NCI-H2029 (cell line): ENCODE data around the gene HSPG2.
"Not testable (repeated sequence)": the region's sequence is repeated elsewhere in the genome, so short reads cannot be mapped to it uniquely, and the experiment has no call there.

ENCODE experiments used
- DNase-seq: peaks from one replicate; lab custom pipeline; 2025; lab: John Stamatoyannopoulos, UW

HSPG2 gene

DNA sequence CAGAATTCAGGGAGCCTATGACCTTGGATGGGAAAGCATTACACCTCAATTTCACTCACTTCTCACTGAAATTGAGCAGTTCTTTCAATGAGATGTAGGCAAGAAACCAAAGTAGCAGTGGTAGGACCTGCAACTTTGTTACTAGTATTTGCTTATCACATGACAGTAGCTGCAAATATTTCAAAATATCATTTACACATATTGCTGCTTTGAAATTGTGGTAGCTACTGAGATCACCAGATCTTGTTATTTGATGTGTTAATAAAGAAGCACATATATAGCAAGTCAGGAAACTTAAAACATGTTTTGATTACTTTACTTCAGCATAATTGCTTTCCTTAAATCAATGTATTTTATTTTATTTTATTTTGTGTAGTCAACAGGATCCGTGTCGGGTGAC lies 112.2 kb downstream of the HSPG2 start:
- DNase-seq = no peak

DNA sequence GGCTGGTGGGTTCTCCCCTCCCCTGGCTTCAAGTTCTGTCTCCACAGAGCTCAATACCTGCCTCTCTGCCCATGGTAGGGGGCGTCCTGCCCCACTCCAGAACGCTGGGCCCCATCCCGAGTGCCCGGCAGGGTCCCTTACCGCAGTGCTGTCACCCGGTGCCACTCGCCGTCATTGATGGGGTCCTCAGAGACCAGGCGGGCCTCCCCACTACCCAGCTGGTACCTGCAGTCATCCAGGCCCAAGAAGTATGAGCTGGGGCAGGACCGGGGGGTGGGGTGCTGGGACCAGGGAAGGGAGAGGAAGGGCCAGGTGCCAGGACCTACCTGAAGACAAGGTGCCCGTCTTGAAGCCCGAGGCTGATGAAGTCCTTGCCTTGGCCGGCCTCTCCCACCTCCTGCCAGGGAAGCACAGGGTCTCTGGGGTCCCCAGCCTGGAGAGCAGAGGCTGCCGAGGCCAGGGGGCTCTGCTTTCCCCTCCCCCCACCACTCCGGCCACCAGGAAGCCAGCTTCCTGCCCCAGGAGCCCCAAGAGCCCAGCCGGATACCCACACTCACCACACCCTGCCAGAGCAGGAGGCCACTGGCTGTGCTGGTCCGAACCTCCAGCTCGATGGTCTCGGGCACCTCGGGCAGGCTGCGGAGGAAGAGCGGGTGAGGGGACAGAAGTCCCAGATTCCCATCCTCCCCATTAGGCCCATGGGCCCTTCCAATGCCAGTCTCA lies 113.0 kb downstream of the HSPG2 start:
- DNase-seq = no peak

DNA sequence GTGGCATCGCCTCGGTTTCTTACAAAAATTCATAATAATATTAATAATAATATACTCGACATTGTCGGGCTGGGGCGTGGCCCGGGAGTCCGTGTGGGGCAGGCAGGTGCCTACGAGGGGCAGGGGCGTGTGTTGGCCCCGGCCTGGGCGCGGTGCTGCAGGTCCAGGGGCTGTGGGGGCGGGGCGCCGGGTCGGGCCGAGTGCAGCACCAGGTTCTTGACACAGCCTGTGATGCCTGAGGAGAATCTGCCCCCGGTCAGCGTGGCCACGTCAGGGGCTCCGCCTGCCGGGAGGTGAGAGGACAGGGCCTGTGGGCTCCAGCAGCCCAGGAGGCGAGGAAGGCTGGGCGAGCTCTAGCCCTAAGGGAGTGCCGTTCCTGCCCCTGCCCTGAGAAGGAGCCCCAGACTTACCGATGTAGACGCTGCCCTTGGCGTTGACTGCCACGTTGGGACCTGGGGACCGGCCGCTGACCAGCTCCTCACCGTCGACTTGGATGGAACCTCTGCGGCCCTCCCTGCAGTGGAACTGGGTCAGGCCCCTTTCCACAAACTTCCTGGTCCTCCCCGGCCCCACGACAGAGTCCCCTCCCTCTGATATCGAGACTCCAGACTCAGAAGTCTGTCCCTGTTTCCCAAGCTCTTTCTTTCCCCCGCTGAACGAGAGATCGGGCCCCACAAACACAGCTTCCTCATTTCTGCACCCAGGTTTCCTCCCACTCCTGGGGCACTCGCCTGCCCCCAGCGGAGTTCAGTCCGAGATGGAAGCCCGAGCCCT lies 113.7 kb downstream of the HSPG2 start:
- no peak for DNase-seq

DNA sequence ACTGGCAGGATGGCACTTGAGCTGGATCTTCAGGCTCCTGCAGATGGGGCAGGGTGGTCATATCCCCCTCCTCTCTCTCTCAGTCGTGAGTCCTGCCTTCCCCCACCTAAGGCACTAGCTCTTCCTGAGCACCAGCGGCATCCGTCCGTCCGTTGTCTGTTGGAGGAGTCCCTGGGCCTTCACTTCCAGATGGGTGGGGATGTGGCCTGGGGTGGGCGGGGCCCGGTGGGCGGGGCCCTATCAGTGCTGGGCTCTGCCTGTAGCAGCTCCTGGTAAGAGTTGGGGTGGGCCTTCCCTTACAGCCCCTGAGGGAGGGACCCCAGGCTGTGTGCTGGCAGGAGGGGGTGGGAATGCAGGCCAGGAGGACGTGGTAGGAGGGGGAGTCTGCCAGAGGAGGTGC lies 114.8 kb downstream of the HSPG2 start:
- no peak for DNase-seq

DNA sequence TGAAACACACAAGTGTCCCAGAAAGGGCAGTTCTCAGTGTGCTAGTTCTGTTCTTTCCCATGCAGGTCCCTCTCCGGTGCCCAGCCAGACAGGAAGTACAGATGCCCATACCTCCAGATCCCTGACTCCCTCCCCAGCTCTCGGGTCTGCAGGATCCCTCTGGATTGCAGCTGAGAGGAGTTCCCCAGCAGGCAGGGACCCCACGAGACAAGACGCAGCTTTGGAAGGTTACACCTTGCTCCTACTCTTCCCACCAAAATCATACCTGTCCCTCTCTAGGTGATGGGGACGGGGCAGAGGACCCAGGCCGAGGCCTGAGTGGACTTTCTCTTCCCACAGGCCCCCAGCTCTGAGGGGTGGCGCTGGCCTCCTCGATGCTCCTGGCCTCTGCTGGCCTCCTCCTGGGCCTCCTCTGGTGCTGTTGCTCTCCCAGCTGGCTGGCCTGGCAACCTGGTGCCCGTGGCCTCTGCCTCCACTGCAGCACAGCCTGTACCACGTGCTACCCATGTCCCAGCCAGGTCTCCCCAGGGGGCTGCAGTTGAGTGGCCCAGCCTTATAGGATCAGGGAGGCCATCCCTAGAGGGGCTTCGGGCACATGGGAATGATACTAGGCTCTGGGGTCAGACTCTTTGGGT lies 115.6 kb downstream of the HSPG2 start:
- DNase-seq = no peak

DNA sequence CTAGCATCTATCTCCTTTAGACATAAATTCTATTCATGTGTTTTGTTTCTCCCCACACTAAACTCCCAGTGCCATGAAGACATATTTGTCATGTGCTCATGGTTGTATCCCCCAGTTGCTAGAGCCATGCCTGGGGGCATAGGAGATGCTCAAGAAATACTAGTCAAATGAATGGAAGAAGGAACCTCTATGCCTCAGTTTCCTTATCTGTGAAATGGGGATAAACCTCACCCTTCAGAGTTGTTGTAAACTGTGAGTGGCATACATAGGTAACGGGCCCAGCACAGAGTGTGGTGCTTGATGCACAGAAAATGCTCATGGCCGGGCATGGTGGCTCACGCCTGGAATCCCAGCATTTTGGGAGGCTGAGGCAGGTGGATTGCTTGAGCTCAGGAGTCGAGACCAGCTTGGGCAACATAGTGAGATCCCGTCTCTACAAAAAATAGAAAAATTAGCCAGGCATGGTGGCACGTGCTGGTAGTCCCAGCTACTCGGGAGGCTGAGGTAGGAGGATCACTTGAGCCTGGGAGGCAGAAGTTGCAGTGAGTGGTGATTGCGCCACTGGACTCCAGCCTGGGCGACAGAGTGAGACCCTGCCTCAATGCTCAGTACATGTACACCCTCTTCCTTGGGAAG lies 116.4 kb downstream of the HSPG2 start:
- no peak for DNase-seq

DNA sequence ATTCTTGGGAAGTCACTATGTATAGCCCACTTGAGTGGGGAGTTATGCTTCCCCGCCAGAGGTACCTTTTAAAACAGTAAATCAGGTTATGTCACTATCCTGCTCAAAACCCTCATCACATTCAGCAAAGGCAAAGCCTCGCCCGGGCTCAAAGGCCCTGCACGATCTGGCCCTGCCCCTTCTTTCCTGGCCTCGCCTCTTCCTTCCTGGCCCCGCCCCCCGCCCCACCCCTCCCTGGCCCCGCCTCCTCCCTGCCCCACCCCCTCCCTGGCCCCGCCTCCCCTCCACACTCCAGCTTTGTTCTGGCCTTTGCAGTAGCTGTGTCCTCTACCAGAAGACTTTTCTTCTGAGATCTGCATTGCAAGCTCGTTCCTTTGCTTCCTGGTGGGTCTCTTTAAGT lies 118.5 kb downstream of the HSPG2 start:
- no peak for DNase-seq

DNA sequence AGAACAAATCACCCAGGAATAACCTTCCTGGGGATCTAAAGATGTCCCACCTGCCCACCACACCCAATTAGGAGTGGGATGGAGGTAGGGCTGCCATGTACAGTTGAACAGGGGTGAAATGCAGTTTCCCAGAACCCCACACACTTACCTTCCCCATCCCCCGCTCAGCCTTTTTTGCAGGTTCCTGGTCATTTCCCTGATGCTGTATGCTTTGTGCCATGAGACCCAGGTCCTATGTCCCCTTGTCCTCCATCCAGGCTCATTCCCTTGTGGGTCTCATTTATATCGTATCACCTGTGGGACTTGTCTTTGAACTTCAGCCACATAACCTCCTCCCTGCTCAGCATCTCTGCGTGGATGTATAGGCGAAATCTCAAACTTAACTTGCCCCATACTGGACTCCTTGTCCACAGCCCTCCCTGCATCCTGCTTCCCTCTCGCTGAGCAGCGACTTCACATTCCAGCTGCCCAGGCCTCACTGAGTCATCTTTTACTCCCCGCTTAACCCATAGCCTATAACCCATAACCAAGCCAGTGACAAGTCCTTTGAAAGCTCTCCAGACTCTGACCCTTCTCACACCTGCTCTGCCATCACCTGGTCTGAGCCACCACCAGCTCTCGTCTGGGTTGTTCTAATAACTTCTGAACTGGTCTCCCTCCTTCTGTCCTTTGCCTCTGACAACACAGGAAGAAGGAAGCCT lies 120.4 kb downstream of the HSPG2 start:
- no peak for DNase-seq

DNA sequence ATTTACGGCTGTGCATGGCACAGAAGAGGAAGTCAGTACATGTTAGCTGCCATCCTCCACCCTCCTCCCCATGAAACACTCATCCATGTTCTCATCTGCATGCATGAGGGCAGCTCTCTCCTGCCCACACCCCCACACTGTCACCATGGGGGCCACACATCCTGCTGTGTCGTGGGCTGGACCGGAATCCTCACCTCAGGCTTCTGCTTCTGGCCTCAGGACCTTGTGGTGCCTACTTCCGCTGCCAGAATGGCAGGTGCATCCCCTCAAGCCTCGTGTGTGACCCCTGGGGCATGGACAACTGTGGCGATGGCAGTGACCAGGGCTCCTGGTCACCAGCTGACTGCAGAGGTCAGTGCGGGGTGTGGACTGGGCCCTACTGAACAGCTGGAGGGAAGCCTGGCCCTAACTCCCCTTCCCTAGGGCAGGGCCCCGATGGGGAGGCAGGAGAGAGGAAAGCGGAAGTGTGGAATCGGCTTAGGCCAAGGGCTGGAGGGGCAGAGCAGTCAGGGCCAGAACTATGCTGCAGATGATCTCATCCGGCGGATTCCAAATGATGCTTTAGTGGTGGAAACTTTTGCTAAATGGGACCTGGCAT lies 121.3 kb downstream of the HSPG2 start:
- DNase-seq = no peak

DNA sequence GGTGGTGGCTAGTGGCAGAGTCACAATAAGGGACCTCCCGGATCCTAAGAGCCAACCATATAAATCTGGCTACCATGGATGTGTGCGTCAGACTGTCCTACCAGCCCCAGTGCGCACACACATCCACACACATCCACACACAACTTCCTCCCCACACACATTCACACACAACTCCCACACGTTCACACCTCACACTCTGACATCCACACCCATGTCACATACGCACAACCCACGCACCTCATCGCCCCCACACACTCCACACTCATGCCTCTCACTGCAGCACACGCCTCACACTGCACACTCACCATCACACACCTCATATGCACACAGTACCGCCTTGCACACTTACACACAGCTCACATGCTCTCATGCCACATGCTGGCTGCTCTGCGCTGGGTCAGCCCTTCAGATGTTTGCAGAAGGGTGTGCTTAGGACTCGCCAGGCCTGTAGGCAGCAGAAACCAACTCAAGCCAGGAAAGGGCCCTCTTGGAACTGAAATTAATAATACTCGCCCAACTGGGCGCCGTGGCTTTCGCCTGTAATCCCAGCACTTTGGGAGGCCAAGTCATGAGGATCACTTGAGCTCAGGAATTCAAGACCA lies 122.0 kb downstream of the HSPG2 start:
- no peak for DNase-seq

DNA sequence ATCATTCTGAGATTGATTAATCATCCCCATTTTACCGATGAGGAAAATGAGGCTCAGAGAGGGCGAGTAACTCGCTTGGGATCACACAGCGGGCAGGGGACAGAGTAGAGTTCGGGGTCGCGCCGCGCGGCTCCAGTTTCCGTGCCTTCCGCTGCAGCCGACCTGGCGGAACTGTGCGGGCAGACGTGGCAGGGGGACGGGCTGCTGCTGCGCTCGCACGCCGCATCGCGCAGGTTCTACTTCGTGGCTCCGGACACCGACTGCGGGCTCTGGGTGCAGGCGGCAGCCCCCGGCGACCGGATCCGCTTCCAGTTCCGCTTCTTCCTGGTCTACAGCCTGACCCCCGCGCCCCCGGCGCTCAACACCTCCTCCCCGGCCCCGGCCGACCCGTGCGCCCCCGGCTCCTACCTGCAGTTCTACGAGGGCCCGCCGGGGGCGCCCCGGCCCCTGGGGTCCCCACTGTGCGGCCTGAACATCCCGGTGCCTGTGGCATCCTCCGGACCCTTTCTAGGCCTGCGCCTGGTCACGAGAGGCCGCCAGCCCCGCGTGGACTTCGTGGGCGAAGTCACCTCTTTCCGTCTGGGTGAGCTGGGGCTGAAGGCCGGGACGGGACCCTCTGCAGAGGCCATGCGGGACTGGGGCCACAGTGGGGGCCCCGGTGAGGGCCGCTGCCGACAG lies 122.7 kb downstream of the HSPG2 start:
- DNase-seq = no peak

DNA sequence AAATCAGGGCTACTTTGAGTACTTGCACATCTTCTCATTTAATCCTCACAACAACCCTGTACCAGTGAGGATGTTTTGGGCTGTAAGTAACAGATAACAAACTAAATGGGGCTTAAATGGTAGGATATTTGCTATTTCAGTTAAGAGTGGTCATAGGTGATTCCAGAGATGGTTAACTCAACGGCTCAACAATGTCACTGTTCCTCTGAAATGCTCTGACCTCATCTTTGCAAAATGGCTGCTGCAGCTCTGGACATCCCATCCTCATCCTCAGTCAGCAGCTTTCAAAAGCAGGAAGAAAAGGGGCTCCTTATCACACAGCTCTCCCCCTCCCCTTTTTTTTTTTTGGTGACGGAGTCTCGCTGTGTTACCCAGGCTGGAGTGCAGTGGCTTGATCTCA lies 123.6 kb downstream of the HSPG2 start:
- no peak for DNase-seq

DNA sequence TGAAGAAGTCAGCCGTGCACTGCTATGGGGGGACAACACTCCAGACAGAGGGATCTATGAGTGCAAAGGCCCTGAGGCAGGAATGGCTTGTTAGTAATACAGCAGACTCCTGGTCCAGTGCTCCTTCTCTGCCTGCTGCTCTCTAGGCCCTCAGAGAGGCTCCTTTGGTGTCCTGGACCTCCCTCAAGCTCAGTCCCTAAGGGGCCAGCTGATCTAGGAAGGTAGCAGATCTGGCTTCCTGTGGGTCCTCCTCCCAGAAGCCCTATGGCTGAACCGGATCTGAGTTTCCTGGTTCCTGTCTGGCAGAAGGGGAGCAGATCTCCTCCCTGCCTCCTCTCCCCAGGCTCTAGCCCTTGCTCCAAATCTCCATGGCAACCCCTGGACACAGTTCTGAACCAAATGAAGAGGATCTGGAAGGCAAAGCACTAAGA lies 125.2 kb downstream of the HSPG2 start, which contains the start of gene LDLRAD2:
Gene LDLRAD2 (plus strand): TSS at position 391 of the 431 bp plus-strand sequence. CDS start 187 bp downstream, outside the sequence.
- no peak for DNase-seq

DNA sequence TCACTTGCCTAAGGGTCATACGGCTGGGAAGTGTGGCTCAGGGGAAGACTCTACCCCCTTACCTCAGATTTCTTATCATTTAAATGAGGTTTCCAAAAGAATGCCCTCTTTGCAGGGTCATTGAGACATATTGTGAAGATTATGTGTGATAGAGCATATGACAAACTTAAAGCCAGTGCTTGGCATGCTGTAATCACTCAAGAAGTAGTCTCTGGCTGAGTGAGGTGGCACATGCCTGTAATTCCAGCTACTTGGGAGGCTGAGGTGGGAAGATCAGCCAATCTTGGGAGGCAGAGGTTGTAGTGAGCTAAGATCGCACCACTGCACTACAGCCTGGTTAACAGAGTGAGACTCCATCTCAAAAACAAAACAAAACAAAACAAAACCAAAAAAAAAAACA lies 132.6 kb downstream of the HSPG2 start:
- DNase-seq = no peak

DNA sequence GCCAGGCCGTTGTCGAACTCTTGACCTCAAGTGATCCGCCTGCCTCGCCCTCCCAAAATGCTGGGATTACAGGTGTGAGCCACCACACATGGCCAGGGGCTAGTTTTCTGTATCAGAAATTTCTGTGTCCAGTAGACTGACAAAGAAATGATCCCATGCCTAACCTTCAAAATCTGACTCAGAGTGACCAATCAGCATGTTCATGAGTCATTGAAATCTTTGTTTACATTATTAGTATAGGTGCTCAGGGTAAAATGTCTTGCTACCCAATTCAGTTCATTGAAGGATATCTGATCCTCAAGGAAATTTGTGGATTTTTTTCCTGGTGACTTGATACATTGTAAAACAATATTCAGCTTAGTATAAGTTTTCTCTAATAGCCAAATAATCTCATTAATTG lies 136.0 kb downstream of the HSPG2 start:
- no peak for DNase-seq

DNA sequence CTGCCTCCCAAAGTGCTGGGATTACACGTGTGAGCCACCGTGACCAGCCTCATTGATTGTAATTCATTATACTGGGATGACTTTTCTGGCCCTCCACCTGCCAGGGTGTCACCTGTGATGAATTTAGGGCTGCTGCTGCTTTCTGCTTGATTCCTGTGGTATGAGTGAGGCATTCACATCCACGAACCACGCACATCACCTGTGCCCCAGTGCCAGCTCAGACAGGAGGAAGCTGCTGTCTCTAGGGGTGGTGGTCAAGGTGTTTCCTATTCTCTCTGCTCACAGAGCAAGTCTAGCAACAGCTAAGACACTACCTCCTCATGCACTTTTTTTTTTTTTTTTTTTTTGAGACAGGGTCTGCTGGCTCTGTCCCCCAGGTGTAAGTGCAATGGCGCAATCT lies 137.4 kb downstream of the HSPG2 start:
- no peak for DNase-seq

DNA sequence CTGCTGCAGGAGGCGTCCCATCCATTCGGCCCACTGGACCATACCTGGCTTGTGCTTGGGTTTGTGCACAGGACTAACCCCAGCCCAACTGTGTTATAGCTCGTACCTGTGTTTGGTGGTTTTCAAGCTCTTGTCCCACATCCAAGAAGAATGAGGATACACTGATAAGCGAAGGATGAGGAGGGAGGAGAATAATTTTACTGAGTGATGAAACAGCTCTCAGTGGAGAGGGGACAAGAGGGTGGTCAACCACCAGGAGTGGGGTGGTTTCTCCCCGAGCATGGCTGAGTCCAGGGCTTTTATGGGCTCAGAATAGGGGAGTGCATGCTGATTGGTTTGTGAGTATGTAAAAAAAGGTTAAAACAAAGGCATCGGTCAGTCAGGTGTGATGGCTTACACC lies 142.0 kb downstream of the HSPG2 start:
- no peak for DNase-seq

DNA sequence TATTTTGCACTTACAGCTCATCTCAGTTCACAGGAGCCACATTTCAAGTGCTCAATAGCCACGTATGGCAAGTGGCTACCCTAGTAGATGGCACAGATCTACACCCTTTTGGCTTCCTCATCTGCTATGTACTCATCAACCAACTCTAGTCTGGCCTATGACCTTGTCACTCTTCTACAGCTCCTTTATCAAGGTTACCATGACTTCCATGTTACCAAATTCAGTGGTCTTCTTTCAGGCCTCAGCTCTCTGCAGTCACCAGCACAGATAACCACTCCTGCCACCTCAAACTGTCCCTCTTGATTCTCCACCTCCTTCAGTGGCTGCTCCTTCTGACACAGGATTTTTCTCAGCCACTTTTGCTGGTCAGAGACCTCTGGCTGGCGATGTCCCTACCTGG lies 142.5 kb downstream of the HSPG2 start:
- DNase-seq = no peak

DNA sequence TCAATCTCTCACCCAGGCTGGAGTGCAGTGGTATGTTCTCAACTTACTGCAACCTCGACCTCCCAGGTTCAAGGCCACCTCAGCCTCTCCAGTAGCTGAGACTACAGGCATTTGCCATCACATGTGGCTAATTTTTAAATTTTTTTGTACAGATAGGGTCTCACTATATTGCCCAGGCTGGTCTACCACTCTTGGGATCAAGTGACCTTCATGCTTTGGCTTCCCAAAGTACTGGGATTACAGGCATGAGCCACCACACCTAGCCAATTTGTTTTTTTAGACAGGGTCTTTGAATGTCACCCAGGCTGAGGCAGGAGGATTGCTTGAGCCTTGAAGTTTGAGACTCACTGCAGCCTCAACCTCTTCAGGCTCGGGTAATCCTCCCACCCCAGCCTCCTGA lies 144.0 kb downstream of the HSPG2 start:
- DNase-seq = no peak

DNA sequence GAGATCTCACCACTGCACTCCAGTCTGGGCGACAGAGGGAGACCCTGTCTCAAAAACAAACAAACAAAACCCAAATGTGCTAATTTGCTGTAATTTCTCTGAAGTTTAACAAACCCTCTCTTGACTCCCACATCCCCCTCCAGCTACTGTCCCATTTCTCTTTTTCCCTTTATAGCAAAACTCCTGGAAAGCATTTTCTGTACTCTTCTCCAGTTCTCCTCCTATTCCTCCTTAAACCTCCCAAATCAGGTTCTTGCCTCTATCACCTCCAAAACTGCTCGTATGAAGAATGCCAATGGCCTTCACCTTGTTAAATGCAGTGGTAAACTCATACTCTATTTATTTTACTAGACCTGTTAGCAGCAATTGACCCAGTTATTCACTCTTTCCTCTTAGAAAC lies 150.5 kb downstream of the HSPG2 start:
- DNase-seq = no peak

DNA sequence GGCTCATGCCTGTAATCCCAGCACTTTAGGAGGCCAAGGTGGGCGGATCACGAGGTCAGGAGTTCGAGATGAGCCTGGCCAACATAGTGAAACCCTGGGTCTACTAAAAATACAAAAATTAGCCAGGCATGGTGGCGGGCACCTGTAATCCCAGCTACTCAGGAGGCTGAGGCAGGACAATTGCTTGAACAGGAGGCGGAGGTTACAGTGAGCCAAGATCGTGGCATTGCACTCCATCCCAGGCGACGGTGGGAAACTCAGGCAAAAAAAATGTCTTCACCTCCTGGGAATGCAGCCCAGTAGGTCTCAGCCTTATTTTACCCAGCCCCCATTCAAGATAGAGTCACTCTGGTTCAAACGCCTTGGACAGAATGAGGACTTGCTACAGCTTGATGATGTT lies 151.3 kb downstream of the HSPG2 start:
- not testable (repeated sequence) for DNase-seq
